ENCODE measurements around the gene SCGB1A1.

DNA sequence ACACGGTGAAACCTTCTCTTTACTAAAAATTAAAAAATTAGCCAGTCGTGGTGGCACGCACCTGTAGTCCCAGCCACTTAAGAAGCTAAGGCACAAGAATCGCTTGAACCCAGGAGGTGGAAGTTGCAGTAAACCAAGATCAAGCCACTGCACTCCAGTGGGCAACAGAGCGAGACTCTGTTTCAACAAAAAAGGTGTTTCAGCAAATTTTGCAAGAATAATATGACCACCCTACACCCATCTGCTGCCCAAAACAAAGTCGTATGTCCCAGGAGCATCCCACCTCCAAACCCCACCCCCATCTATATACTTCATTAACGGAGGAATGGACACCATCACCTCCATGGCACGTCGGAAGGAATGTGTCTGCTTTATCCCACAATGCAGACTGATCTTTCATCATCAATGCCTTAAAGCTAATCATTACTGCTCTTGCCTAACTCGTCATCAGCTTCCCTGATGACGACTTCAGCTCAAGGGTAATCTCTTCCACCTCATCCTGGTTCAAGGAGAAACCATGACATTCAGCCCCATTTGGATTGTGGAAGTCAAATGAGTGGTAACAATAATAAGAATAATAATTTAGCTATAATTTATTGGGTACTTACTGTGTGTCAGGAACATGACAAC is 34.1 kb downstream of the SCGB1A1 start:
- TF ChIP-seq, protein P1, sequence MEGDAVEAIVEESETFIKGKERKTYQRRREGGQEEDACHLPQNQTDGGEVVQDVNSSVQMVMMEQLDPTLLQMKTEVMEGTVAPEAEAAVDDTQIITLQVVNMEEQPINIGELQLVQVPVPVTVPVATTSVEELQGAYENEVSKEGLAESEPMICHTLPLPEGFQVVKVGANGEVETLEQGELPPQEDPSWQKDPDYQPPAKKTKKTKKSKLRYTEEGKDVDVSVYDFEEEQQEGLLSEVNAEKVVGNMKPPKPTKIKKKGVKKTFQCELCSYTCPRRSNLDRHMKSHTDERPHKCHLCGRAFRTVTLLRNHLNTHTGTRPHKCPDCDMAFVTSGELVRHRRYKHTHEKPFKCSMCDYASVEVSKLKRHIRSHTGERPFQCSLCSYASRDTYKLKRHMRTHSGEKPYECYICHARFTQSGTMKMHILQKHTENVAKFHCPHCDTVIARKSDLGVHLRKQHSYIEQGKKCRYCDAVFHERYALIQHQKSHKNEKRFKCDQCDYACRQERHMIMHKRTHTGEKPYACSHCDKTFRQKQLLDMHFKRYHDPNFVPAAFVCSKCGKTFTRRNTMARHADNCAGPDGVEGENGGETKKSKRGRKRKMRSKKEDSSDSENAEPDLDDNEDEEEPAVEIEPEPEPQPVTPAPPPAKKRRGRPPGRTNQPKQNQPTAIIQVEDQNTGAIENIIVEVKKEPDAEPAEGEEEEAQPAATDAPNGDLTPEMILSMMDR (IDR thresholded peaks at IDR 0.05; ENCODE audit: low read length): no peak
- TF ChIP-seq EZH2 (IDR thresholded peaks at IDR 0.05; ENCODE audit: borderline replicate concordance, low read length): no peak
